ENCODE measurements around the gene KREMEN2. TPM values are rescaled to one million over a fixed set of nuclear protein-coding genes. Genes with fewer than 3 reads are reported as not detected.

KREMEN2 gene
- total and polyA plus RNA-seq, 2 experiments from 2014 or later = 3.6 to 4.9 TPM

DNA sequence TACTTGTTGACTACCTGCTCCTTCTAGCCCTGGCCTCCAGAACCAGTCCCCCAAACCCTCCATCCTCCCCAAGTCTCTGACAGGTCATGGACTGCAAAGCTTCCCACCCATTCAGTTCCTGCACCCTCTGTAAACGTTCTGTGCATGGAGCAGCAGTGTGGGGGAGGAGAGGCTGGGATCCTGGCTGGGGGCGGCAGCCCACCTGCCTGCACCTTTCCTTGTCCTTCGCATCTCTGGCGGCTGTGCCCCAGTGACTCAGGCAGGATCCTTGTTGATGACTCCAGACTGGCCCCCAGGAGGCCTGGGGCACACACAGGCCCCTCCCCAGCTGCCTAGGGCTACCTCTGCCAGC, 17.8 kb downstream of the KREMEN2 start:
- H4K20me1 ChIP-seq (ENCODE audit: insufficient read depth, poor library complexity, severe bottlenecking) = no peaks in the 10 kb centered on the region
- H3K79me2 ChIP-seq = peaks cover 5% of the 10 kb centered on the region
- peak overlapping the region; percentile 93 for H3K27ac ChIP-seq
- 48% methylated on average over 4 of the region's 4 CpGs for WGBS (ENCODE audit: low lambda C conversion rate, missing lambda C conversion rate)
- H2AFZ ChIP-seq = no peak overlapping the region
- no peak overlapping the region for H3K4me3 ChIP-seq
- H3K4me1 ChIP-seq (ENCODE audit: insufficient read depth) = peaks cover 9% of the 10 kb centered on the region
- no peak for DNase-seq (ENCODE audit: low spot score)
- H3K27me3 ChIP-seq = no peaks in the 10 kb centered on the region
- H3K9me3 ChIP-seq (ENCODE audit: low read depth) = no peaks in the 10 kb centered on the region
- H3K4me2 ChIP-seq = no peak overlapping the region
- TF ChIP-seq, protein P1, sequence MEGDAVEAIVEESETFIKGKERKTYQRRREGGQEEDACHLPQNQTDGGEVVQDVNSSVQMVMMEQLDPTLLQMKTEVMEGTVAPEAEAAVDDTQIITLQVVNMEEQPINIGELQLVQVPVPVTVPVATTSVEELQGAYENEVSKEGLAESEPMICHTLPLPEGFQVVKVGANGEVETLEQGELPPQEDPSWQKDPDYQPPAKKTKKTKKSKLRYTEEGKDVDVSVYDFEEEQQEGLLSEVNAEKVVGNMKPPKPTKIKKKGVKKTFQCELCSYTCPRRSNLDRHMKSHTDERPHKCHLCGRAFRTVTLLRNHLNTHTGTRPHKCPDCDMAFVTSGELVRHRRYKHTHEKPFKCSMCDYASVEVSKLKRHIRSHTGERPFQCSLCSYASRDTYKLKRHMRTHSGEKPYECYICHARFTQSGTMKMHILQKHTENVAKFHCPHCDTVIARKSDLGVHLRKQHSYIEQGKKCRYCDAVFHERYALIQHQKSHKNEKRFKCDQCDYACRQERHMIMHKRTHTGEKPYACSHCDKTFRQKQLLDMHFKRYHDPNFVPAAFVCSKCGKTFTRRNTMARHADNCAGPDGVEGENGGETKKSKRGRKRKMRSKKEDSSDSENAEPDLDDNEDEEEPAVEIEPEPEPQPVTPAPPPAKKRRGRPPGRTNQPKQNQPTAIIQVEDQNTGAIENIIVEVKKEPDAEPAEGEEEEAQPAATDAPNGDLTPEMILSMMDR (IDR thresholded peaks at IDR 0.05; ENCODE audit: poor library complexity) = no peak
- TF ChIP-seq EZH2 (IDR thresholded peaks at IDR 0.05; ENCODE audit: borderline replicate concordance) (no peak), EZH2phosphoT487 (IDR thresholded peaks at IDR 0.05; ENCODE audit: low read depth, severe bottlenecking, unreplicated experiment) (no peak)
- no peaks in the 10 kb centered on the region for H3K9me2 ChIP-seq (replicated peaks; ENCODE audit: insufficient read depth)
- H3K36me3 ChIP-seq (replicated peaks; ENCODE audit: insufficient read depth, low read depth) = no peaks in the 10 kb centered on the region

DNA sequence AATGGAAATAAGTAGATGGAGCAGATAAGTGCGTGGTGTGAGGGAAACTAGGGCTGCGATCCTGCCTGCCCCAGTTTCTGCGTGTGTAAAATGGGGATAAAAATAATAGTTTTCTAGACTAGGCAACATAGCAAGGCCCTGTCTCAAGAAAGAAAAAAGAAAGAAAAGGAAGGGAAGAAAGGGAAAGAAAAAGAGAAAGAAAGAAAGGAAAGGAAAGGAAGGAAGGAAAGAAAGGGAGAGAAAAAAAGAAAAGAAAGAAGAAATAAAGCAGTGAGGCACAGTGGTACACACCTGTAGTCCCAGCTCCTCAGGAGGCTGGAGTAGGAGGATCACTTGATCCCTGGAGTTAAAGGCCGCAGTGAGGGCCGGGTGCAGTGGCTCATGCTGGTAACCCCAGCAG, 18.3 kb downstream of the KREMEN2 start:
- H3K27me3 ChIP-seq = no peaks in the 10 kb centered on the region
- peaks cover 5% of the 10 kb centered on the region for H3K79me2 ChIP-seq
- H3K9me2 ChIP-seq (replicated peaks; ENCODE audit: insufficient read depth) = no peaks in the 10 kb centered on the region
- H3K9me3 ChIP-seq (ENCODE audit: low read depth) = no peaks in the 10 kb centered on the region
- H2AFZ ChIP-seq = no peak overlapping the region
- TF ChIP-seq EZH2phosphoT487 (IDR thresholded peaks at IDR 0.05; ENCODE audit: low read depth, severe bottlenecking, unreplicated experiment) (no peak), EZH2 (IDR thresholded peaks at IDR 0.05; ENCODE audit: borderline replicate concordance) (no peak)
- TF ChIP-seq, protein P1 (IDR thresholded peaks at IDR 0.05; ENCODE audit: poor library complexity) = no peak
- H3K4me1 ChIP-seq (ENCODE audit: insufficient read depth) = peaks cover 9% of the 10 kb centered on the region
- 75% methylated on average over 5 of the region's 5 CpGs for WGBS (ENCODE audit: low lambda C conversion rate, missing lambda C conversion rate)
- H3K4me2 ChIP-seq = no peak overlapping the region
- no peaks in the 10 kb centered on the region for H4K20me1 ChIP-seq (ENCODE audit: insufficient read depth, poor library complexity, severe bottlenecking)
- DNase-seq (ENCODE audit: low spot score) = no peak
- H3K36me3 ChIP-seq (replicated peaks; ENCODE audit: insufficient read depth, low read depth) = no peaks in the 10 kb centered on the region
- H3K27ac ChIP-seq = no peak overlapping the region
- no peak overlapping the region for H3K4me3 ChIP-seq

DNA sequence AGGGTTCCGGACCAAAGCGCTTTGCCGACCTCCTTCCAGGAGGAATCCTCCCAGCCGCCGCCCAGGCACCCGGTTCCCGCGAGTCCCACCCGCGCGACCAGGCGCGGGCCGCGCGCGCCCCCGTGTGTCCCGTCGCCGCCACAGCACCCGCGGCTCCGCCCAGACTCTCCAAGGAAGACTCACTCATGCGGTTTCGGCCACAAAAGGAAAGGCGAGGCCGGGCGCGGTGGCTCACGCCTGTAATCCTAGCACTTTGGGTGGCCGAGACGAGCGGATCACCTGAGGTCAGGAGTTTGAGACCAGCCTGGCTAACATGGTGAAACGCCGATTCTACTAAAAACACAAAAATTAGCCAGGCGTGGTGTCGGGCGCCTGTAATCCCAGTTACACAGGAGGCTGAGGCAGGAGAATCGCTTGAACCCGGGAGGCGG, 19.6 kb downstream of the KREMEN2 start:
- peak overlapping the region; percentile 46 for H2AFZ ChIP-seq
- H3K9me3 ChIP-seq (ENCODE audit: low read depth) = no peaks in the 10 kb centered on the region
- no peak overlapping the region for H3K4me3 ChIP-seq
- TF ChIP-seq, protein P1 (IDR thresholded peaks at IDR 0.05; ENCODE audit: poor library complexity) = peak; percentile 86
- no peak for TF ChIP-seq EZH2 (IDR thresholded peaks at IDR 0.05; ENCODE audit: borderline replicate concordance)
- TF ChIP-seq EZH2phosphoT487 (IDR thresholded peaks at IDR 0.05; ENCODE audit: low read depth, severe bottlenecking, unreplicated experiment) = no peak
- no peaks in the 10 kb centered on the region for H3K27me3 ChIP-seq
- peaks cover 15% of the 10 kb centered on the region for H3K4me1 ChIP-seq (ENCODE audit: insufficient read depth)
- no peaks in the 10 kb centered on the region for H3K9me2 ChIP-seq (replicated peaks; ENCODE audit: insufficient read depth)
- peak; percentile 86 for DNase-seq (ENCODE audit: low spot score)
- 12% methylated on average over 42 of the region's 42 CpGs for WGBS (ENCODE audit: low lambda C conversion rate, missing lambda C conversion rate)
- H3K27ac ChIP-seq = no peak overlapping the region
- H3K36me3 ChIP-seq (replicated peaks; ENCODE audit: insufficient read depth, low read depth) = no peaks in the 10 kb centered on the region
- peak overlapping the region; percentile 82 for H3K4me2 ChIP-seq
- H4K20me1 ChIP-seq (ENCODE audit: insufficient read depth, poor library complexity, severe bottlenecking) = no peaks in the 10 kb centered on the region
- H3K79me2 ChIP-seq = peaks cover 5% of the 10 kb centered on the region

DNA sequence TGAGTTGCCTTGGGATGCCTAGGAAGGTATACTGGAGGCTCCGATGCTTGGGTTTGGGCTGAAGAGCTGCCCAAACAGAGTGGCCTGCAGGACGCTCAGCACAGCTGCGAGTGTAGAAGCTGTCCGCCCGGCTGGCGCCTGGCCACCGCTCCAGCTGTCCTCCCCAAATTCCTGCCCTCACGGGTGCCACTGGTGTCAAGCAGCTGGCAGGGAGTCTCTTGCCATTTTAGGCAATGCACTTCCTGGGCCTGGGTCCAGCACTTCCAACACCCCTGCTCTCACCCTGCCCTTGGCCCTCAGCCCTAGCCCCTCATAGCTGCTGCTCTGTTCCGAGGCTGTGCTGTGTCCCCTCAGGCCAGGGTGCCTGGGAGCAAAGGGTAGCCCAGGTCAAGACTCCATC, 21.4 kb downstream of the KREMEN2 start:
- WGBS (ENCODE audit: low lambda C conversion rate, missing lambda C conversion rate) = 90% methylated on average over 9 of the region's 9 CpGs
- H3K9me3 ChIP-seq (ENCODE audit: low read depth) = no peaks in the 10 kb centered on the region
- H3K36me3 ChIP-seq (replicated peaks; ENCODE audit: insufficient read depth, low read depth) = no peaks in the 10 kb centered on the region
- no peak overlapping the region for H3K4me3 ChIP-seq
- H3K79me2 ChIP-seq = no peaks in the 10 kb centered on the region
- DNase-seq (ENCODE audit: low spot score) = no peak
- no peaks in the 10 kb centered on the region for H4K20me1 ChIP-seq (ENCODE audit: insufficient read depth, poor library complexity, severe bottlenecking)
- H3K27ac ChIP-seq = no peak overlapping the region
- no peaks in the 10 kb centered on the region for H3K9me2 ChIP-seq (replicated peaks; ENCODE audit: insufficient read depth)
- H2AFZ ChIP-seq = no peak overlapping the region
- no peak overlapping the region for H3K4me2 ChIP-seq
- H3K27me3 ChIP-seq = no peaks in the 10 kb centered on the region
- TF ChIP-seq EZH2phosphoT487 (IDR thresholded peaks at IDR 0.05; ENCODE audit: low read depth, severe bottlenecking, unreplicated experiment) (no peak), EZH2 (IDR thresholded peaks at IDR 0.05; ENCODE audit: borderline replicate concordance) (no peak)
- TF ChIP-seq, protein P1 (IDR thresholded peaks at IDR 0.05; ENCODE audit: poor library complexity) = no peak
- peaks cover 15% of the 10 kb centered on the region for H3K4me1 ChIP-seq (ENCODE audit: insufficient read depth)
